ENCODE results near the gene PPARG.

Gene PPARG

DNA sequence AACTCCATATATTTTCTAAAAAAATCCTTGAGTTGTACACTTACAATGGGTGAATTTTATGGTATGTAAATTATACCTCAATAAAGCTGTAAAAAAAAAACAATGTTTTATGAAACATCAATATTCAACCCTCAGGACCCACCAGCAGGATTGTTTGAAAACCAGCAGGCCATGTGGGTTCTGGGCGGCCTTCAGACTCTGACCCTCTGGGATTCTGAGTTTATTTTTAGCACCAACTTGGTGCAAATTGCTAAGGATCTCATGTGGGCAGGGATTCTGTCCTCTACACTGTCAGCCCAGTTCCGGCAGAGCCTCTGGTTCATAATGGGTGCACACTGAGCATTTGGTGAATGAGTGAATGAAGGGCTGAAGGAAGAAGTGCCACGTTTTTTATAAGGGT is 171.3 kb downstream of the PPARG start:
- TF ChIP-seq, protein P1, sequence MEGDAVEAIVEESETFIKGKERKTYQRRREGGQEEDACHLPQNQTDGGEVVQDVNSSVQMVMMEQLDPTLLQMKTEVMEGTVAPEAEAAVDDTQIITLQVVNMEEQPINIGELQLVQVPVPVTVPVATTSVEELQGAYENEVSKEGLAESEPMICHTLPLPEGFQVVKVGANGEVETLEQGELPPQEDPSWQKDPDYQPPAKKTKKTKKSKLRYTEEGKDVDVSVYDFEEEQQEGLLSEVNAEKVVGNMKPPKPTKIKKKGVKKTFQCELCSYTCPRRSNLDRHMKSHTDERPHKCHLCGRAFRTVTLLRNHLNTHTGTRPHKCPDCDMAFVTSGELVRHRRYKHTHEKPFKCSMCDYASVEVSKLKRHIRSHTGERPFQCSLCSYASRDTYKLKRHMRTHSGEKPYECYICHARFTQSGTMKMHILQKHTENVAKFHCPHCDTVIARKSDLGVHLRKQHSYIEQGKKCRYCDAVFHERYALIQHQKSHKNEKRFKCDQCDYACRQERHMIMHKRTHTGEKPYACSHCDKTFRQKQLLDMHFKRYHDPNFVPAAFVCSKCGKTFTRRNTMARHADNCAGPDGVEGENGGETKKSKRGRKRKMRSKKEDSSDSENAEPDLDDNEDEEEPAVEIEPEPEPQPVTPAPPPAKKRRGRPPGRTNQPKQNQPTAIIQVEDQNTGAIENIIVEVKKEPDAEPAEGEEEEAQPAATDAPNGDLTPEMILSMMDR (IDR thresholded peaks at IDR 0.05; ENCODE audit: borderline replicate concordance, extremely low read depth, low read length, poor library complexity, severe bottlenecking) = no peak
- TF ChIP-seq EZH2 (IDR thresholded peaks at IDR 0.05; ENCODE audit: borderline replicate concordance, low read depth, low read length, severe bottlenecking) = no peak
- H3K27ac ChIP-seq (ENCODE audit: low read length) = no peak overlapping the region
- no peak overlapping the region for H3K4me3 ChIP-seq (ENCODE audit: low read depth in 1 of 2, low read length in 2 of 2)
- H4K20me1 ChIP-seq (ENCODE audit: insufficient read depth, low read length) = no peaks in the 10 kb centered on the region
- no peak overlapping the region for H3K4me2 ChIP-seq (ENCODE audit: insufficient read depth, low read length)
- no peaks in the 10 kb centered on the region for H3K27me3 ChIP-seq (ENCODE audit: insufficient read depth, low read length, poor library complexity)
- no peak for DNase-seq
- no peaks in the 10 kb centered on the region for H3K79me2 ChIP-seq (ENCODE audit: insufficient read depth, low read length)
- peaks cover 26% of the 10 kb centered on the region for H3K4me1 ChIP-seq (ENCODE audit: insufficient read depth, low read length)
- H2AFZ ChIP-seq (ENCODE audit: low read depth, low read length) = no peak overlapping the region
- H3K36me3 ChIP-seq (ENCODE audit: insufficient read depth, low read length) = no peaks in the 10 kb centered on the region
- no peaks in the 10 kb centered on the region for H3K9me3 ChIP-seq (ENCODE audit: insufficient read depth, low read length, severe bottlenecking)
- ATAC-seq (ENCODE audit: insufficient read depth, low read depth) = no peak
- H3K9ac ChIP-seq (ENCODE audit: low read depth, low read length) = no peak overlapping the region

- H3K9ac ChIP-seq (ENCODE audit: low read depth, low read length) = no peak overlapping the region
- H3K27me3 ChIP-seq (ENCODE audit: insufficient read depth, low read length, poor library complexity) = no peaks in the 10 kb centered on the region
- no peaks in the 10 kb centered on the region for H3K9me3 ChIP-seq (ENCODE audit: insufficient read depth, low read length, severe bottlenecking)
- H3K79me2 ChIP-seq (ENCODE audit: insufficient read depth, low read length) = no peaks in the 10 kb centered on the region
- H3K4me1 ChIP-seq (ENCODE audit: insufficient read depth, low read length) = peaks cover 26% of the 10 kb centered on the region
- H3K4me3 ChIP-seq (ENCODE audit: low read depth in 1 of 2, low read length in 2 of 2) = no peak overlapping the region
- H2AFZ ChIP-seq (ENCODE audit: low read depth, low read length) = no peak overlapping the region
- no peak overlapping the region; the same call in 1 of the 2 replicates for H3K27ac ChIP-seq (ENCODE audit: low read length)
- TF ChIP-seq EZH2 (IDR thresholded peaks at IDR 0.05; ENCODE audit: borderline replicate concordance, low read depth, low read length, severe bottlenecking) = no peak
- TF ChIP-seq, protein P1 (IDR thresholded peaks at IDR 0.05; ENCODE audit: borderline replicate concordance, extremely low read depth, low read length, poor library complexity, severe bottlenecking) = no peak
- no peaks in the 10 kb centered on the region for H4K20me1 ChIP-seq (ENCODE audit: insufficient read depth, low read length)
- ATAC-seq (ENCODE audit: insufficient read depth, low read depth) (no peak), DNase-seq (no peak)
- H3K4me2 ChIP-seq (ENCODE audit: insufficient read depth, low read length) = no peak overlapping the region
- no peaks in the 10 kb centered on the region for H3K36me3 ChIP-seq (ENCODE audit: insufficient read depth, low read length)
Observed at GRCh38 chr3:12461097-12461649, 172.3 kb downstream of the PPARG start.

- Histone ChIP-seq H3K9me3 (ENCODE audit: insufficient read depth, low read length, severe bottlenecking) (no peaks in the 10 kb centered on the region), H2AFZ (ENCODE audit: low read depth, low read length) (peak overlapping the region; percentile 48), H3K9ac (ENCODE audit: low read depth, low read length) (peak overlapping the region; percentile 15; the same call in 1 of the 2 replicates), H3K36me3 (ENCODE audit: insufficient read depth, low read length) (no peaks in the 10 kb centered on the region), H3K4me1 (ENCODE audit: insufficient read depth, low read length) (peaks cover 26% of the 10 kb centered on the region), H3K79me2 (ENCODE audit: insufficient read depth, low read length) (no peaks in the 10 kb centered on the region), H3K27me3 (ENCODE audit: insufficient read depth, low read length, poor library complexity) (no peaks in the 10 kb centered on the region), H3K4me2 (ENCODE audit: insufficient read depth, low read length) (peak overlapping the region; percentile 30), H3K27ac (ENCODE audit: low read length) (peak overlapping the region; percentile 83), H3K4me3 (ENCODE audit: low read depth in 1 of 2, low read length in 2 of 2) (no peak overlapping the region), H4K20me1 (ENCODE audit: insufficient read depth, low read length) (no peaks in the 10 kb centered on the region)
- DNase-seq (peak; percentile 71), ATAC-seq (ENCODE audit: insufficient read depth, low read depth) (peak; percentile 94)
- no peak for TF ChIP-seq EZH2 (IDR thresholded peaks at IDR 0.05; ENCODE audit: borderline replicate concordance, low read depth, low read length, severe bottlenecking)
- TF ChIP-seq, protein P1 (IDR thresholded peaks at IDR 0.05; ENCODE audit: borderline replicate concordance, extremely low read depth, low read length, poor library complexity, severe bottlenecking) = no peak
Observed at GRCh38 chr3:12462159-12462947, 173.5 kb downstream of the PPARG start.
